ENCODE results near the gene KCNK6. TPM values are rescaled to one million over a fixed set of nuclear protein-coding genes. Genes with fewer than 3 reads are reported as not detected.

Gene KCNK6
- total and polyA plus RNA-seq, 4 donors = 1.2 to 4.6 (median 2.7) TPM

GRCh38 chr19:38277969-38278680 is 41.5 kb upstream of the KCNK6 start:
- no peaks in the 10 kb centered on the region for H3K27me3 ChIP-seq (ENCODE audit: control insufficient read depth in 4 of 4, insufficient read depth in 4 of 4, low read length in 3 of 4)
- H3K4me3 ChIP-seq (ENCODE audit: low read depth in 1 of 3, low read length in 3 of 3) = no peak overlapping the region
- peaks cover 0 to 11% (median 5%) of the 10 kb centered on the region in 4 donors for H3K4me1 ChIP-seq (ENCODE audit: control insufficient read depth in 4 of 4, insufficient read depth in 4 of 4, low read length in 3 of 4)
- H3K9ac ChIP-seq (ENCODE audit: low read depth in 1 of 2, low read length in 2 of 2) = no peak overlapping the region
- H3K9me3 ChIP-seq (ENCODE audit: control insufficient read depth in 4 of 4, low read length in 3 of 4) = no peaks in the 10 kb centered on the region
- no peak for TF ChIP-seq HNF4A (conservative IDR thresholded peaks at IDR 0.05)
- no peak for TF ChIP-seq TAF1 (conservative IDR thresholded peaks at IDR 0.05)
- no peak for TF ChIP-seq CTCF (IDR thresholded peaks at IDR 0.05; ENCODE audit: low read depth, low read length, missing input control)
- TF ChIP-seq YY1 (IDR thresholded peaks at IDR 0.05) = peak; percentile 13
- no peak for TF ChIP-seq HNF4G (IDR thresholded peaks at IDR 0.05)
- TF ChIP-seq RXRA (IDR thresholded peaks at IDR 0.05) = peak; percentile 71 to 72
- TF ChIP-seq EGR1 (IDR thresholded peaks at IDR 0.05; ENCODE audit: low read depth in 2 of 2) = no peak
- TF ChIP-seq ZBTB33 (IDR thresholded peaks at IDR 0.05) = no peak
- TF ChIP-seq SP1 (IDR thresholded peaks at IDR 0.05) = peak; percentile 68
- TF ChIP-seq REST (IDR thresholded peaks at IDR 0.05) = no peak
- TF ChIP-seq GABPA (IDR thresholded peaks at IDR 0.05 in 1 of 2, conservative IDR thresholded peaks at IDR 0.05 in 1 of 2) = no peak
- peak in 1 of 2 donors; percentile 27 for TF ChIP-seq JUND (IDR thresholded peaks at IDR 0.05)
- TF ChIP-seq MAX (IDR thresholded peaks at IDR 0.05) = no peak
- peak; percentile 100 for TF ChIP-seq NR2F2 (IDR thresholded peaks at IDR 0.05)
- TF ChIP-seq FOXA1 (IDR thresholded peaks at IDR 0.05) = no peak
- no peak for TF ChIP-seq ATF3 (IDR thresholded peaks at IDR 0.05)
- no peak for TF ChIP-seq FOXA2 (IDR thresholded peaks at IDR 0.05)
- peak in 1 of 2 donors; percentile 21 for TF ChIP-seq RAD21 (IDR thresholded peaks at IDR 0.05)
- no peak for DNase-seq (ENCODE audit: low spot score)
- 70% methylated on average over 9 of the region's 9 CpGs for WGBS
- no peaks in the 10 kb centered on the region for H3K36me3 ChIP-seq (ENCODE audit: control insufficient read depth in 4 of 4, insufficient read depth in 3 of 4, low read depth in 1 of 4, low read length in 3 of 4)
- H3K27ac ChIP-seq (ENCODE audit: low read depth in 1 of 2, low read length in 2 of 2) = peak overlapping the region in 1 of 2 donors; percentile 67
